ENCODE data around the gene ALDH8A1. TPM values are rescaled to one million over a fixed set of nuclear protein-coding genes. Genes with fewer than 3 reads are reported as not detected.

The ALDH8A1 gene
- total RNA-seq, 1 donor from 2014 or later = 1.1 TPM

- Mint-ChIP-seq H3K9me3 (no peaks in the 10 kb centered on the region), H3K36me3 (ENCODE audit: low read depth) (peaks cover 70% of the 10 kb centered on the region), H3K27ac (no peak overlapping the region), H3K4me3 (ENCODE audit: low read depth) (no peak overlapping the region), H3K4me1 (ENCODE audit: low read depth) (peaks cover 3% of the 10 kb centered on the region), H3K27me3 (ENCODE audit: low read depth) (no peaks in the 10 kb centered on the region)
- intact Hi-C loops (cut with micrococcal nuclease) = no loop called here
- DNase-seq (ENCODE audit: low spot score) = no peak
Measured at GRCh38 chr6:134967711-134968110, 17.8 kb upstream of the ALDH8A1 start.

DNA sequence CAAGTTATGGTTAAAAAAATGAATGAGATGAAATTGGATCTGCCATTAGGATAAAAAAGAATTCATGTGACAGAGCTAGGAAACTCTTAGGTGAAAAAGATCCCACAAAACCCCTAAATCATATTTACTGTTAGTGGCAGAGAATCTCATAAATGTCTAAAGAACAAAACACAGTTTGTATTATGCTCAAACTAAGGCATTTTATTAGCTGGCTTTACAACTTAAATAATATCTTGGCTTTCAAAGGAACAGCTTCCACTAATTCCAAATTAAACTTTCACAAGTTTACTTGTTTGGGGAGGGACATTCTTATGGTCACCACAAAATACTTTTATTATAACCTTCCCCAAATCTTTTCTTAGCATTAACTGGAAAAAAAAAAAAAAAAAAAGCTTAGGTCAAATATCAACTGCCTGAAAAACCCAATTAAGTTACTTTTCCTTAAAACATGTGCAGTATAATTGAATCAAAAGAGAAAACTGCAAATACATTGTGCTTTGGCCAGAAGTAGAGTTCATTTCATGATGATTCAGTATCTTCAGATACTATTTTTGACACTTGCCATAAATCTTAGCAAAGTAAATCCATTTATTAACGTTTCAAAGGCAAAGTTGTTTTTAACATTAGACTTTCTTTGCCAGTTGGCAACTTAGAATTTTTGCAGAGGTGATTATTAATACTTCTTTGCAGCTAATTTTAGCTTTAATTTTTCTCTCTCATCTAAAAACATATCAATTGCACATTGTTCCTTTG is 14.7 kb upstream of the ALDH8A1 start:
- Mint-ChIP-seq H3K27me3 (ENCODE audit: low read depth) (no peaks in the 10 kb centered on the region), H3K4me1 (ENCODE audit: low read depth) (peaks cover 20% of the 10 kb centered on the region)
- intact Hi-C loops (cut with micrococcal nuclease) = loop anchor here (5.0 kb wide), 1 partner anchor 43 kb away; no protein-coding TSS in a partner anchor

DNA sequence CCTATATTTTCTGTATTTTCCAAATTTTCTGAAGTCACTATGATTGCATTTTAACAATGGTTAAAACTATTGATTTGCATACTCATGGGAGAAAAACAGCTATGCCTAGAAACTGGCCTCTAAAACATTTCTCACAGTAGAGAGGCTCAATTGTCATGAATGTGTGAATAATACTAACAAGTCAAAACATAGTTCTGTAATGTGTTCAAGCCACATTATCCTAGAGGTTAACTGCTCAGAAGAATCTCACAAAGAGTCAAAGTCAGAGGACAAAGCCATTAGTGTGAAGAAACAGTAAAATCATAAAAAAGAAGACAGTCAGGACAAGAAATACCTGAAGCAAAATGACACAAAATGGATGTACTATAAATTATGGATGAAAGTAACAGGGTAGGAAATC is 12.5 kb upstream of the ALDH8A1 start:
- Mint-ChIP-seq H3K4me1 (ENCODE audit: low read depth) (peaks cover 21% of the 10 kb centered on the region), H3K36me3 (ENCODE audit: low read depth) (peaks cover 81% of the 10 kb centered on the region)

More for the DNA sequence above, 14.7 kb upstream of the ALDH8A1 start:
- Mint-ChIP-seq H3K9me3 (peaks cover 14% of the 10 kb centered on the region), H3K4me3 (ENCODE audit: low read depth) (no peak overlapping the region), H3K36me3 (ENCODE audit: low read depth) (peaks cover 80% of the 10 kb centered on the region), H3K27ac (no peak overlapping the region)
- DNase-seq (ENCODE audit: low spot score) = no peak

GRCh38 chr6:134961366-134961765 is 11.5 kb upstream of the ALDH8A1 start:
- intact Hi-C loops (cut with micrococcal nuclease) = loop anchor here (5.0 kb wide), 1 partner anchor 46 kb away; no protein-coding TSS in a partner anchor
- peaks cover 83% of the 10 kb centered on the region for H3K36me3 Mint-ChIP-seq (ENCODE audit: low read depth)
- H3K27ac Mint-ChIP-seq = peak overlapping the region; percentile 4
- no peak overlapping the region for H3K4me3 Mint-ChIP-seq (ENCODE audit: low read depth)
- H3K4me1 Mint-ChIP-seq (ENCODE audit: low read depth) = peaks cover 25% of the 10 kb centered on the region
- no peaks in the 10 kb centered on the region for H3K27me3 Mint-ChIP-seq (ENCODE audit: low read depth)
- DNase-seq (ENCODE audit: low spot score) = no peak
- H3K9me3 Mint-ChIP-seq = peaks cover 20% of the 10 kb centered on the region

More for the DNA sequence above, 12.5 kb upstream of the ALDH8A1 start:
- H3K27me3 Mint-ChIP-seq (ENCODE audit: low read depth) = no peaks in the 10 kb centered on the region
- H3K9me3 Mint-ChIP-seq = peaks cover 20% of the 10 kb centered on the region
- intact Hi-C loops (cut with micrococcal nuclease) = loop anchor here (5.0 kb wide), 1 partner anchor 45 kb away; no protein-coding TSS in a partner anchor
- no peak overlapping the region for H3K4me3 Mint-ChIP-seq (ENCODE audit: low read depth)
- peak overlapping the region; percentile 3 for H3K27ac Mint-ChIP-seq
- no peak for DNase-seq (ENCODE audit: low spot score)

GRCh38 chr6:134959603-134960002 is 9.7 kb upstream of the ALDH8A1 start:
- no peak overlapping the region for H3K4me3 Mint-ChIP-seq (ENCODE audit: low read depth)
- H3K9me3 Mint-ChIP-seq = peaks cover 20% of the 10 kb centered on the region
- intact Hi-C loops (cut with micrococcal nuclease) = loop anchor here (5.0 kb wide), 1 partner anchor 48 kb away; no protein-coding TSS in a partner anchor
- no peaks in the 10 kb centered on the region for H3K27me3 Mint-ChIP-seq (ENCODE audit: low read depth)
- DNase-seq (ENCODE audit: low spot score) = no peak
- peaks cover 69% of the 10 kb centered on the region for H3K36me3 Mint-ChIP-seq (ENCODE audit: low read depth)
- H3K27ac Mint-ChIP-seq = no peak overlapping the region
- H3K4me1 Mint-ChIP-seq (ENCODE audit: low read depth) = peaks cover 26% of the 10 kb centered on the region

DNA sequence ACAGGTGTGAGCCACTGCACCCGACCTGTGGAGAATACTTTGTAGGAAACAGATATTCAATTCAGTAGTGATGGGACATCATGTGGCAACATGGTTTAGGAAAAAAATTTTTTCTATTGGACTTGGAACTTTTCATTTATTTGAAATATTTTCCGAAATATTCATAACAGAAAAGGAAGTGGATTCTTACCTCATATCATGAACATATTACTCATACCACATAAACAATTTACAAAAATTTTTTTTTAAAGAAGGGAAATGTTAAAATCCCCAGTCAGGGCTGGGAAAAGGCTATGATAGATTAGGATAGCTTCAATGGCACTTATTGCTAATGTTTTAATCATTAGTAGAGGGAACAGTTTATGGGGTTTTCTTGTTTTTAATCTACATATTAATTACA is 6.8 kb upstream of the ALDH8A1 start:
- intact Hi-C loops (cut with micrococcal nuclease) = no loop called here
- H3K27ac Mint-ChIP-seq = no peak overlapping the region

DNA sequence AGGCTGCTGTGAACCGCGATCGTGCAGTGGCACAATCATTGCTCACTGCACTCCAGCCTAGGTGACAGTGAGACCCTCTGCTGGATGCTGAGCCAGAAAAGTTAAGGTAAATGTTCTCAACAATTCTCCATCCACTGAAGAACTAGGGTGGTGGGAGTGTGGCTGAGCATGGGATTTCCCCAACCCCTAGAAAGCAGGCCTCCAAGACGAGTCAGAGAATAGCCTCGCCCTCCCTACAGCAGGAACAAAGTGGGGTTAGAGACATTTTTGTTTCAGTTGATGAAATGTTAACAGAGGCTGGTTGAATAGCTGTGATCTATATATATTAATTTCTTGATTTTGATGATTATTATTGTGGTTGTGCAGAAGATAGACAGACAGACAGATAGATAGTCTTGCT is 6.1 kb upstream of the ALDH8A1 start:
- peaks cover 17% of the 10 kb centered on the region for H3K9me3 Mint-ChIP-seq
- no peak overlapping the region for H3K27ac Mint-ChIP-seq
- intact Hi-C loops (cut with micrococcal nuclease) = no loop called here
- DNase-seq (ENCODE audit: low spot score) = no peak
- H3K4me3 Mint-ChIP-seq (ENCODE audit: low read depth) = no peak overlapping the region
- no peaks in the 10 kb centered on the region for H3K27me3 Mint-ChIP-seq (ENCODE audit: low read depth)
- peaks cover 12% of the 10 kb centered on the region for H3K4me1 Mint-ChIP-seq (ENCODE audit: low read depth)
- peaks cover 37% of the 10 kb centered on the region for H3K36me3 Mint-ChIP-seq (ENCODE audit: low read depth)

More for the DNA sequence above, 6.8 kb upstream of the ALDH8A1 start:
- H3K4me1 Mint-ChIP-seq (ENCODE audit: low read depth) = peaks cover 18% of the 10 kb centered on the region
- no peak for DNase-seq (ENCODE audit: low spot score)
- peaks cover 20% of the 10 kb centered on the region for H3K9me3 Mint-ChIP-seq
- peaks cover 43% of the 10 kb centered on the region for H3K36me3 Mint-ChIP-seq (ENCODE audit: low read depth)
- no peaks in the 10 kb centered on the region for H3K27me3 Mint-ChIP-seq (ENCODE audit: low read depth)
- H3K4me3 Mint-ChIP-seq (ENCODE audit: low read depth) = no peak overlapping the region

DNA sequence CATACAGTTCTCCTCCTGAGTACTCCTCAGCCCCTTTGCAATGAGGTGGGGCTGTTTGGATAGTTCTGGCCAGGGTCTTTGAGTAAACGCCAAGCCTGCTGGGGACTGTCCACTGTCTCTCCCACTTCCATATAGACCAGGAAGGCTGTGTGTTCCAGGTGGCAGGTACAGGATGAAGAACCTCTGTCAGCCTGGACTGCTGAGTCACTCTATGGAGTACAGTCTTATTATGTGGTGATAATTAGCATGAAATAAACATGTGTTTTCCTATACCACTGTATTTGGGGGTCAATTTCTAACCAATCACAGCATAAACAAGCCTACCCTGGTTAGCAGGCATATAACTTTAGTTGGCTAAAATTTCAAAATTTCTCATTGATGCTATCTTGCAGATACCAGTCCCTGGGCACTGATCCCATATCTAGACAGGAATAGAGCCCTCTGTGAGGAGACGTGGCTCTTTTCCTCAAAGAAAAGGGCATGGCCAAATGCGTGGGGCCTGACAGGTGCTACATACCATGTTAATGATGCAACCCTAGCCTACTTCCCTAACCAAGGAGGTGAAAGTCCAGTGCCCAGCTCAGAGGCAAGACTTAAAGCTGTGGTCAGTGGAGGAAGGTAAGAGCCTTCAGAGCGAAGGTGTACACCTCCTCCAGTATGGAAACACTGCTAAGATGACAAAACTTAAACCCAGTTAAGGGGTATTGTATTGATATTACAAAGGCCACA is 4.5 kb upstream of the ALDH8A1 start:
- Mint-ChIP-seq H3K27me3 (ENCODE audit: low read depth) (no peaks in the 10 kb centered on the region), H3K9me3 (peaks cover 4% of the 10 kb centered on the region), H3K4me1 (ENCODE audit: low read depth) (peaks cover 8% of the 10 kb centered on the region), H3K27ac (no peak overlapping the region), H3K4me3 (ENCODE audit: low read depth) (no peak overlapping the region), H3K36me3 (ENCODE audit: low read depth) (peaks cover 21% of the 10 kb centered on the region)
- no peak for DNase-seq (ENCODE audit: low spot score)
- intact Hi-C loops (cut with micrococcal nuclease) = no loop called here

GRCh38 chr6:134951494-134952263 is 1.8 kb upstream of the ALDH8A1 start:
- Mint-ChIP-seq H3K9me3 (no peaks in the 10 kb centered on the region), H3K4me3 (ENCODE audit: low read depth) (no peak overlapping the region), H3K4me1 (ENCODE audit: low read depth) (peaks cover 4% of the 10 kb centered on the region), H3K27me3 (ENCODE audit: low read depth) (no peaks in the 10 kb centered on the region), H3K36me3 (ENCODE audit: low read depth) (peaks cover 6% of the 10 kb centered on the region), H3K27ac (no peak overlapping the region)
- intact Hi-C loops (cut with micrococcal nuclease) = no loop called here
- no peak for DNase-seq (ENCODE audit: low spot score)

- H3K4me3 Mint-ChIP-seq (ENCODE audit: low read depth) = no peak overlapping the region
- H3K27me3 Mint-ChIP-seq (ENCODE audit: low read depth) = no peaks in the 10 kb centered on the region
- H3K9me3 Mint-ChIP-seq = no peaks in the 10 kb centered on the region
- intact Hi-C loops (cut with micrococcal nuclease) = no loop called here
- H3K27ac Mint-ChIP-seq = no peak overlapping the region
- H3K36me3 Mint-ChIP-seq (ENCODE audit: low read depth) = peaks cover 6% of the 10 kb centered on the region
- DNase-seq (ENCODE audit: low spot score) = no peak
- H3K4me1 Mint-ChIP-seq (ENCODE audit: low read depth) = no peaks in the 10 kb centered on the region
Measured at GRCh38 chr6:134950482-134950881, 581 bp upstream of the ALDH8A1 start.

DNA sequence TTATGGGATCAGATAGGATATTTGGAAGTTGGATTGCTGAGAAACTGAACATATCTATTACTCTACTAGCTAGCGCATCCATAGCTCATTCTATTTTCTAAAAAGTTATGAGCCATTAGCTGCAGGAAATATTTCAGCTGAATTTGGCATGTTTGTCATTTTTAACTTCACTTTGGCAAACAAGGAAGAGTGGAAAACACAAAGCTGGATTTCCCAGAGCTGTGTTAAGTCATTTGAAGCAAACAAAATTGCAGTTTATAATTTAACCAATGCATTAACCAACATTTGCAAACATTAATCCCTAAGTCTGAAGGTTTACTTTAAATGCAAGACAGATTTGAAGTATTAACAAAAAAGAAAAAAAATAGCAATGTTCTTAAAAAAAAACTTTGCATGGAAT is 1.2 kb downstream of the ALDH8A1 start:
- Mint-ChIP-seq H3K4me1 (ENCODE audit: low read depth) (no peaks in the 10 kb centered on the region), H3K4me3 (ENCODE audit: low read depth) (no peak overlapping the region), H3K27ac (no peak overlapping the region), H3K27me3 (ENCODE audit: low read depth) (no peaks in the 10 kb centered on the region), H3K9me3 (no peaks in the 10 kb centered on the region), H3K36me3 (ENCODE audit: low read depth) (peaks cover 6% of the 10 kb centered on the region)
- intact Hi-C loops (cut with micrococcal nuclease) = loop anchor here (10.0 kb wide), 1 partner anchor 304 kb away; no protein-coding TSS in a partner anchor
- DNase-seq (ENCODE audit: low spot score) = no peak

GRCh38 chr6:134948142-134948541 is 1.8 kb downstream of the ALDH8A1 start:
- Mint-ChIP-seq H3K27me3 (ENCODE audit: low read depth) (no peaks in the 10 kb centered on the region), H3K4me3 (ENCODE audit: low read depth) (no peak overlapping the region), H3K4me1 (ENCODE audit: low read depth) (no peaks in the 10 kb centered on the region), H3K36me3 (ENCODE audit: low read depth) (peaks cover 6% of the 10 kb centered on the region), H3K9me3 (no peaks in the 10 kb centered on the region), H3K27ac (no peak overlapping the region)
- intact Hi-C loops (cut with micrococcal nuclease) = loop anchor here (10.0 kb wide), 1 partner anchor 303 kb away; no protein-coding TSS in a partner anchor
- DNase-seq (ENCODE audit: low spot score) = no peak
